HG02981 (cell line): ENCODE results near the gene ZNF319.

Source experiments
- ATAC-seq: cut with Tn5 transposase; IDR thresholded peaks from one replicate; pipeline ENCODE4 v1.9.1; 2021; ENCODE audit warnings: mild to moderate bottlenecking, moderate library complexity; ENCODE audit not compliant: unreplicated experiment

ZNF319 gene

GRCh38 chr16:57999971-58000705, at the start of gene ZNF319:
Gene ZNF319 (minus strand): TSS chr16:58000672. CDS start chr16:57998265, 2,407 bp downstream.
- ATAC-seq: peak; percentile 23

- ATAC-seq: no peak
Observed at GRCh38 chr16:58049232-58050185, 49.0 kb upstream of the ZNF319 start.

- no peak for ATAC-seq
Observed at GRCh38 chr16:58048494-58049231, 48.2 kb upstream of the ZNF319 start.

- no peak for ATAC-seq
Observed at GRCh38 chr16:58047557-58048348, 47.3 kb upstream of the ZNF319 start.

GRCh38 chr16:58046936-58047335, 46.5 kb upstream of the ZNF319 start:
- ATAC-seq: no peak

GRCh38 chr16:58046054-58046881, 45.8 kb upstream of the ZNF319 start:
- no peak for ATAC-seq

- no peak for ATAC-seq
Observed at GRCh38 chr16:58045096-58045495, 44.6 kb upstream of the ZNF319 start.

- no peak for ATAC-seq
Observed at GRCh38 chr16:58044266-58045019, 44.0 kb upstream of the ZNF319 start.

GRCh38 chr16:58043571-58044155, 43.2 kb upstream of the ZNF319 start:
- no peak for ATAC-seq

- no peak for ATAC-seq
Observed at GRCh38 chr16:58042886-58043515, 42.5 kb upstream of the ZNF319 start.

- no peak for ATAC-seq
Observed at GRCh38 chr16:58042001-58042885, 41.8 kb upstream of the ZNF319 start.

- no peak for ATAC-seq
Observed at GRCh38 chr16:58041628-58041955, 41.1 kb upstream of the ZNF319 start.

- ATAC-seq: no peak
Observed at GRCh38 chr16:58040945-58041627, 40.6 kb upstream of the ZNF319 start.

GRCh38 chr16:58040496-58040846, 40.0 kb upstream of the ZNF319 start:
- ATAC-seq: no peak

- ATAC-seq: no peak
Observed at GRCh38 chr16:58039829-58040495, 39.5 kb upstream of the ZNF319 start.

GRCh38 chr16:58038219-58038641, 37.8 kb upstream of the ZNF319 start:
- ATAC-seq: no peak
